HCT116 (cell line): ENCODE results near the gene SORBS1. TPM values are rescaled to one million over a fixed set of nuclear protein-coding genes. Genes with fewer than 3 reads are reported as not detected.

Experiments used
- ATAC-seq: fragments of 200-7000 bp; cut with Tn5 transposase; 2 replicates; pipeline ENCODE4 v1.9.1; 2020; ENCODE audit warnings: mild to moderate bottlenecking, moderate library complexity
- BruUV-seq: library from RNA; stranded (reverse); fragments of 400-500 nt; replicated peaks from 2 replicates; lab custom pipeline; 2021; lab: Mats Ljungman, UMichigan
- CTCF ChIA-PET: fragments of 300-600 bp; sonication (Branson Sonifier 250); formaldehyde crosslinking; loops from one replicate; lab custom pipeline; 2021; ENCODE audit warnings: antibody characterized with exemption; lab: Charles Lee
- POLR2A ChIA-PET: fragments of 300-600, 350-600 bp; sonication (Branson Sonifier 250); formaldehyde crosslinking; loops from one replicate; lab custom pipeline; 2021; ENCODE audit warnings: antibody characterized with exemption; lab: Charles Lee
- RAD21 ChIA-PET, 2 experiments: fragments of 300-600 bp; sonication (Branson Sonifier 250); formaldehyde crosslinking; loops; one replicate each; lab custom pipeline; 2023; ENCODE audit warnings: low total read pairs in 2 of 2; ENCODE audit not compliant: uncharacterized antibody in 2 of 2, unreplicated experiment in 2 of 2, low non-redundant PET in 1 of 2; lab: Charles Lee
- DNase-seq: peaks from one replicate; pipeline ENCODE4 v3.0.0-alpha.2; 2010; ENCODE audit warnings: low read depth, low spot score
- H2AFZ ChIP-seq: fragments of 200-600 bp; shearing (Covaris generic), sonication (generic); 2 replicates; pipeline ENCODE4 v1.6.1; 2017; ENCODE audit warnings: low read depth, mixed run types, mixed read lengths, antibody characterized with exemption, low read length; ENCODE audit not compliant: poor library complexity, severe bottlenecking
- H3K27ac ChIP-seq: 2 replicates; pipeline ENCODE4 v1.5.1; 2012; ENCODE audit warnings: low read depth, low read length
- H3K27me3 ChIP-seq: fragments of 200-600 bp; sonication (generic); 2 replicates; pipeline ENCODE4 v1.6.1; 2016; ENCODE audit warnings: mixed run types, low read length, mixed read lengths; ENCODE audit not compliant: insufficient read depth
- H3K36me3 ChIP-seq, 2 experiments: fragments of 200-500 bp in 1 of 2; fragments of 200-600 bp in 1 of 2; sonication (Bioruptor generic) in 1 of 2; sonication (generic) in 1 of 2; 2 replicates each; pipeline versions ENCODE4 v1.5.1 to v1.6.1; 2014 to 2016; ENCODE audit warnings: low read length in 2 of 2, inconsistent platforms in 1 of 2, mixed read lengths in 1 of 2, mixed run types in 1 of 2; ENCODE audit not compliant: insufficient read depth in 2 of 2, control insufficient read depth in 1 of 2
- H3K4me1 ChIP-seq, 2 experiments: fragments of 200-600 bp in 1 of 2; sonication (generic) in 1 of 2; 2 replicates each; pipeline versions ENCODE4 v1.5.1 to v1.6.1; 2012 to 2017; ENCODE audit warnings: low read length in 2 of 2, inconsistent platforms in 1 of 2, mild to moderate bottlenecking in 1 of 2, mixed read lengths in 1 of 2, mixed run types in 1 of 2, moderate library complexity in 1 of 2; ENCODE audit not compliant: insufficient read depth in 2 of 2, control insufficient read depth in 1 of 2
- H3K4me2 ChIP-seq: fragments of 200-600 bp; sonication (generic); 2 replicates; pipeline ENCODE4 v1.6.1; 2017; ENCODE audit warnings: mixed run types, low read length, mixed read lengths
- H3K4me3 ChIP-seq, 2 experiments: fragments of 200-600 bp in 1 of 2; sonication (generic) in 1 of 2; replicated peaks in 1 of 2; 2 replicates each; pipeline ENCODE4 v1.5.1; 2011 to 2016; ENCODE audit warnings: low read length in 2 of 2, control low read depth in 1 of 2, low read depth in 1 of 2, mild to moderate bottlenecking in 1 of 2, mixed read lengths in 1 of 2, mixed run types in 1 of 2
- H3K79me2 ChIP-seq: fragments of 200-600 bp; sonication (generic); 2 replicates; pipeline ENCODE4 v1.6.1; 2017; ENCODE audit warnings: mild to moderate bottlenecking, mixed run types, low read length, moderate library complexity, mixed read lengths; ENCODE audit not compliant: insufficient read depth
- H3K9ac ChIP-seq: fragments of 200-600 bp; sonication (generic); 2 replicates; pipeline ENCODE4 v1.6.1; 2016; ENCODE audit warnings: low read length, mixed read lengths
- H3K9me2 ChIP-seq: fragments of 200-600 bp; sonication (generic), shearing (Covaris generic); 2 replicates; pipeline ENCODE4 v1.6.1; 2017; ENCODE audit warnings: mixed run types, mild to moderate bottlenecking, moderate library complexity; ENCODE audit not compliant: insufficient read depth
- H3K9me3 ChIP-seq, 2 experiments: fragments of 200-500 bp in 1 of 2; fragments of 200-600 bp in 1 of 2; sonication (Bioruptor generic) in 1 of 2; sonication (generic) in 1 of 2; 2 replicates each; pipeline ENCODE4 v1.6.1; 2014 to 2017; ENCODE audit warnings: low read length in 2 of 2, mixed read lengths in 2 of 2, inconsistent platforms in 1 of 2, low read depth in 1 of 2, mild to moderate bottlenecking in 1 of 2, mixed run types in 1 of 2, moderate library complexity in 1 of 2; ENCODE audit not compliant: control insufficient read depth in 1 of 2, insufficient read depth in 1 of 2
- H4K20me1 ChIP-seq: fragments of 200-600 bp; sonication (generic), shearing (Covaris generic); 2 replicates; pipeline ENCODE4 v1.6.1; 2017; ENCODE audit warnings: mixed run types, mild to moderate bottlenecking, moderate library complexity; ENCODE audit not compliant: insufficient read depth
- EGR1 ChIP-seq: IDR thresholded peaks from 2 replicates; pipeline ENCODE4 v1.6.1; 2012; ENCODE audit warnings: low read depth
- EZH2 ChIP-seq: fragments of 200-600 bp; sonication (generic); IDR thresholded peaks from 2 replicates; pipeline ENCODE4 v1.6.1; 2017; ENCODE audit warnings: antibody characterized with exemption, mixed run types
- RAD21 ChIP-seq: IDR thresholded peaks from 2 replicates; pipeline ENCODE4 v1.6.1; 2012; ENCODE audit warnings: low read depth, mild to moderate bottlenecking
- SIN3A ChIP-seq: IDR thresholded peaks from 2 replicates; pipeline ENCODE4 v1.6.1; 2012; ENCODE audit warnings: low read depth
- YY1 ChIP-seq: IDR thresholded peaks from 2 replicates; pipeline ENCODE4 v1.6.1; 2011; ENCODE audit warnings: low read length, low read depth, moderate library complexity, mild to moderate bottlenecking; ENCODE audit not compliant: insufficient replicate concordance; ENCODE audit errors: extremely low read depth
- ZBTB33 ChIP-seq: IDR thresholded peaks from 2 replicates; pipeline ENCODE4 v1.6.1; 2011; ENCODE audit warnings: mild to moderate bottlenecking, low read length, moderate library complexity; ENCODE audit not compliant: insufficient replicate concordance; ENCODE audit errors: extremely low read depth
- ZFX ChIP-seq: fragments of 450-650 bp; IDR thresholded peaks from 2 replicates; pipeline ENCODE4 v1.6.1; 2017
- intact Hi-C: fragments of 100-400 bp; cut with micrococcal nuclease; formaldehyde crosslinking; loops from 2 replicates; pipeline ENCODE4 v1.10.0; 2022
- total RNA-seq: library from RNA; stranded (reverse); gene quantifications from one replicate; pipeline ENCODE4 v1.2.1, GENCODE V29; 2021; ENCODE audit not compliant: unreplicated experiment
- TF ChIP-seq, protein P1 (sequence below), 3 experiments: fragments of 200-600 bp in 1 of 3; sonication (generic) in 1 of 3; IDR thresholded peaks in 2 of 3; conservative IDR thresholded peaks in 1 of 3; 2 replicates each; pipeline ENCODE4 v1.5.1; 2012 to 2017; ENCODE audit warnings: low read depth in 2 of 3, low read length in 2 of 3, antibody characterized with exemption in 1 of 3, borderline replicate concordance in 1 of 3, control low read depth in 1 of 3, mild to moderate bottlenecking in 1 of 3, mixed read lengths in 1 of 3, mixed run types in 1 of 3, moderate library complexity in 1 of 3; ENCODE audit not compliant: insufficient read depth in 1 of 3
- TF ChIP-seq, protein P2 (sequence below): IDR thresholded peaks from 2 replicates; pipeline ENCODE4 v1.6.1; 2012

The SORBS1 gene
- total RNA-seq, 1 experiment from 2014 or later, result 3.4 TPM

DNA sequence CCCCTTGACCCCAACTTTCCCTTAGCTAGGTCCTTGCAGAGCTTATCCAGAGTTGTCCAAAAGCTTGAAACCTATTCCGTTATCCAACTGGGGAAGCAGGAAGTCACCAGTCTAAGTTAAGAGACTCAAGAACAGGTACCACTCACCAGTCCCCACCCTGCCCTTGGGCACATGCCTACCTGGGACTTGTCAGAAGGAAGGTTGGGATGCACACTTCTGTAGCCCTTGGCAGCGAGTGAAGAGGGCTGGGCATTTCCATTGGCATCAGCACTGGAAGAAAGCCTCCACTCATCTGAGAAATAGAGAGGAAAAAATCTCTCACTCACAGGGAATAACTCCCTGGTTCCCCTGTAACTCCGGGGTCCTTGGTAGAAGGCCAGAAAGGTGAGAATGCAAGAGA, 139.4 kb downstream of the SORBS1 start:
- Histone ChIP-seq H3K9me2 (no peaks in the 10 kb centered on the region), H3K27me3 (no peaks in the 10 kb centered on the region; the same call in 1 of the 2 replicates), H3K9me3 (no peaks in the 10 kb centered on the region), H3K27ac (no peak overlapping the region), H3K4me2 (no peak overlapping the region), H2AFZ (no peak overlapping the region), H3K36me3 (no peaks in the 10 kb centered on the region), H3K4me1 (no peaks in the 10 kb centered on the region), H3K4me3 (no peak overlapping the region), H3K79me2 (no peaks in the 10 kb centered on the region)
- ChIA-PET CTCF (no interaction called here), RAD21 (no interaction called here)
- ATAC-seq, result no peak
- DNase-seq, result no peak
- TF ChIP-seq ZFX, result no peak
- TF ChIP-seq, all 23 proteins: peak for 0
- BruUV-seq, result no TSS peak
- Histone ChIP-seq H4K20me1 (no peaks in the 10 kb centered on the region), H3K9ac (no peak overlapping the region)
- POLR2A ChIA-PET, result no interaction called here
- intact Hi-C loops, result no loop called here

GRCh38 chr10:95419399-95419798, 141.8 kb downstream of the SORBS1 start:
- no peaks in the 10 kb centered on the region for H3K36me3 ChIP-seq
- POLR2A ChIA-PET, result no interaction called here

GRCh38 chr10:95416973-95417372, 144.2 kb downstream of the SORBS1 start:
- Histone ChIP-seq H3K27me3 (no peaks in the 10 kb centered on the region; the same call in 1 of the 2 replicates), H3K36me3 (no peaks in the 10 kb centered on the region), H3K4me2 (no peak overlapping the region), H3K9me3 (no peaks in the 10 kb centered on the region), H3K79me2 (no peaks in the 10 kb centered on the region), H4K20me1 (no peaks in the 10 kb centered on the region), H2AFZ (no peak overlapping the region), H3K27ac (no peak overlapping the region), H3K9ac (no peak overlapping the region), H3K9me2 (no peaks in the 10 kb centered on the region), H3K4me1 (no peaks in the 10 kb centered on the region), H3K4me3 (no peak overlapping the region)
- intact Hi-C loops, result no loop called here
- POLR2A ChIA-PET, result no interaction called here
- ATAC-seq (no peak), DNase-seq (no peak)
- BruUV-seq, result no TSS peak
- CTCF ChIA-PET, result no interaction called here
- RAD21 ChIA-PET, result no interaction called here
- TF ChIP-seq EZH2, result no peak
- TF ChIP-seq, protein P1, sequence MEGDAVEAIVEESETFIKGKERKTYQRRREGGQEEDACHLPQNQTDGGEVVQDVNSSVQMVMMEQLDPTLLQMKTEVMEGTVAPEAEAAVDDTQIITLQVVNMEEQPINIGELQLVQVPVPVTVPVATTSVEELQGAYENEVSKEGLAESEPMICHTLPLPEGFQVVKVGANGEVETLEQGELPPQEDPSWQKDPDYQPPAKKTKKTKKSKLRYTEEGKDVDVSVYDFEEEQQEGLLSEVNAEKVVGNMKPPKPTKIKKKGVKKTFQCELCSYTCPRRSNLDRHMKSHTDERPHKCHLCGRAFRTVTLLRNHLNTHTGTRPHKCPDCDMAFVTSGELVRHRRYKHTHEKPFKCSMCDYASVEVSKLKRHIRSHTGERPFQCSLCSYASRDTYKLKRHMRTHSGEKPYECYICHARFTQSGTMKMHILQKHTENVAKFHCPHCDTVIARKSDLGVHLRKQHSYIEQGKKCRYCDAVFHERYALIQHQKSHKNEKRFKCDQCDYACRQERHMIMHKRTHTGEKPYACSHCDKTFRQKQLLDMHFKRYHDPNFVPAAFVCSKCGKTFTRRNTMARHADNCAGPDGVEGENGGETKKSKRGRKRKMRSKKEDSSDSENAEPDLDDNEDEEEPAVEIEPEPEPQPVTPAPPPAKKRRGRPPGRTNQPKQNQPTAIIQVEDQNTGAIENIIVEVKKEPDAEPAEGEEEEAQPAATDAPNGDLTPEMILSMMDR (IDR thresholded peaks at IDR 0.05 in 2 of 3, conservative IDR thresholded peaks at IDR 0.05 in 1 of 3; ENCODE audit: borderline replicate concordance in 1 of 3, insufficient read depth in 1 of 3, low read depth in 2 of 3, low read length in 2 of 3), result no peak
- no peak for TF ChIP-seq ZBTB33
- TF ChIP-seq SIN3A, result no peak
- TF ChIP-seq, protein P2, sequence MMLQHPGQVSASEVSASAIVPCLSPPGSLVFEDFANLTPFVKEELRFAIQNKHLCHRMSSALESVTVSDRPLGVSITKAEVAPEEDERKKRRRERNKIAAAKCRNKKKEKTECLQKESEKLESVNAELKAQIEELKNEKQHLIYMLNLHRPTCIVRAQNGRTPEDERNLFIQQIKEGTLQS, result no peak
- no peak for TF ChIP-seq YY1
- no peak for TF ChIP-seq EGR1

More at GRCh38 chr10:95419399-95419798, 141.8 kb downstream of the SORBS1 start:
- RAD21 ChIA-PET, result no interaction called here
- H3K4me2 ChIP-seq, result no peak overlapping the region
- no peaks in the 10 kb centered on the region for H3K79me2 ChIP-seq
- H3K4me3 ChIP-seq, result no peak overlapping the region
- H3K27ac ChIP-seq, result no peak overlapping the region
- H3K9me3 ChIP-seq, result no peaks in the 10 kb centered on the region
- no peak overlapping the region for H3K9ac ChIP-seq
- H3K4me1 ChIP-seq, result no peaks in the 10 kb centered on the region
- no peaks in the 10 kb centered on the region; the same call in 1 of the 2 replicates for H3K27me3 ChIP-seq
- no peak for TF ChIP-seq RAD21
- no peak for DNase-seq
- CTCF ChIA-PET, result interaction anchor here (1.1 kb wide), 1 partner anchor 11 kb away, joined by 5 read pairs; no protein-coding TSS in a partner anchor
- no peaks in the 10 kb centered on the region for H4K20me1 ChIP-seq
- intact Hi-C loops, result no loop called here
- BruUV-seq, result no TSS peak
- no peaks in the 10 kb centered on the region for H3K9me2 ChIP-seq
- no peak for ATAC-seq
- no peak overlapping the region for H2AFZ ChIP-seq
